Heart left ventricle (tissue), 16 donors: ENCODE results near the gene SLC9A3. TPM values are rescaled to one million over a fixed set of nuclear protein-coding genes. Genes with fewer than 3 reads are reported as not detected.
A peak's percentile ranks its signal among the peaks of the same experiment; 100 is the strongest.

Experiments
- ATAC-seq, 4 donors: fragments of 200-7000 bp; cut with Tn5 transposase; one replicate each; pipeline ENCODE4 v1.9.1; 2020 to 2022; ENCODE audit warnings: moderate library complexity in 4 of 4, mild to moderate bottlenecking in 3 of 4, moderate number of reproducible peaks in 1 of 4
- DNase-seq, 5 donors: peaks; one replicate each; pipeline ENCODE4 v3.0.0-alpha.2; 2020
- H3K27ac ChIP-seq, 12 donors: fragments of 200-600 bp; sonication (generic) in 4 of 12; one replicate each; pipeline versions ENCODE4 v1.5.0 to v1.8.0; 2016 to 2022; ENCODE audit warnings: mild to moderate bottlenecking in 2 of 12
- H3K27me3 ChIP-seq, 9 donors: fragments of 200-600 bp; sonication (generic) in 2 of 9; one replicate each; pipeline versions ENCODE4 v1.5.1 to v1.8.0; 2016 to 2022; ENCODE audit warnings: mild to moderate bottlenecking in 3 of 9
- H3K36me3 ChIP-seq, 9 donors: fragments of 200-600 bp; sonication (generic) in 2 of 9; one replicate each; pipeline versions ENCODE4 v1.5.0 to v1.8.0; 2018 to 2022; ENCODE audit warnings: mild to moderate bottlenecking in 2 of 9
- H3K4me1 ChIP-seq, 12 donors: fragments of 200-600 bp; sonication (generic) in 4 of 12; one replicate each; pipeline versions ENCODE4 v1.5.0 to v1.8.0; 2016 to 2022; ENCODE audit warnings: mild to moderate bottlenecking in 3 of 12
- H3K4me3 ChIP-seq, 12 donors: fragments of 200-600 bp; sonication (generic) in 4 of 12; one replicate each; pipeline versions ENCODE4 v1.5.0 to v1.8.0; 2017 to 2022; ENCODE audit warnings: mild to moderate bottlenecking in 9 of 12, moderate library complexity in 4 of 12
- H3K9me3 ChIP-seq, 12 donors: fragments of 200-600 bp; sonication (generic) in 4 of 12; one replicate each; pipeline versions ENCODE4 v1.5.0 to v1.8.0; 2016 to 2022; ENCODE audit warnings: mild to moderate bottlenecking in 1 of 12
- POLR2A ChIP-seq, 2 donors: fragments of 450-650 bp; IDR thresholded peaks; one replicate each; pipeline ENCODE4 v1.6.1; 2017; ENCODE audit warnings: antibody characterized with exemption in 2 of 2, mild to moderate bottlenecking in 2 of 2, moderate library complexity in 2 of 2
- WGBS, 4 donors: extraction: QIAGEN DNeasy Blood & Tissue Kit in 2 of 4; methylation state at CpG; one replicate each; pipeline versions ENCODE4 v1.1.5 to v1.1.7; 2013 to 2018; 5-methylcytosine and 5-hydroxymethylcytosine counted together
- intact Hi-C, 10 donors: fragments of 100-400 bp; cut with DNase I; formaldehyde crosslinking; loops; one replicate each; pipeline versions ENCODE4 v1.11.1 to v1.14.2; 2022
- polyA plus RNA-seq, 2 donors: library from polyadenylated mRNA; stranded (reverse); fragments of 200-250 nt; gene quantifications; one replicate each; pipeline ENCODE4 v1.2.3, GENCODE V29; 2013
- total RNA-seq, 9 donors: library from RNA; depleted of rRNA in 2 of 9; stranded (reverse); fragments of >200 nt in 2 of 9; fragmentation: NEBNext Ultra II Directional in 3 of 9; extraction: Animal tissue kit (Norgen Biotek cat#: 25700) in 3 of 9; gene quantifications; one replicate each; pipeline versions ENCODE4 v1.1.0 to v1.2.4, GENCODE V29; 2016 to 2023
- TF ChIP-seq, protein P1 (sequence below), 12 donors: fragments of 200-600 bp; sonication (generic) in 4 of 12; IDR thresholded peaks; one replicate each; pipeline versions ENCODE4 v1.5.0 to v1.8.0; 2018 to 2022; ENCODE audit warnings: antibody characterized with exemption in 12 of 12, mild to moderate bottlenecking in 5 of 12
- donor health status: ischemic (EF 13 %, LVEDD 7.1; RV severe dilation, severe dysfunction).
- donor health status: healthy with polysubstance abuse.
- donor health status: DM: no; HTN: yes; CAD: no.
- donor health status: DM: no; HTN: no; CAD: no.
- donor health status: ischemic (EF 25% LVEDD 6.9; RV normal size, moderate dysfunction).
- donor health status: ischemic (EF 25% LVEDD 5.7; RV mildly dilated, moderate dysfunction).
- donor health status: healthy.
- donor health status: DM: yes; HTN: yes; CAD: no.
- donor health status: ischemic (EF 35%, LVEDD 5.7; RV mildly dilated, moderate dysfunction).
- donor health status: nonischemic (EF 11% LVEDD 7.7; RV severe dilation, severe dysfunction).
- donor health status: DM: yes; HTN: yes; CAD: no.
- donor health status: PGD.
- donor health status: ischemic (EF 29% LVEDD 5.4; RV normal size, mild dysfunction).
- donor health status: nonischemic (EF 23%, LVEDD 6.1; RV moderate dilation, normal function).

The SLC9A3 gene
- total and polyA plus RNA-seq, 11 donors, result 0.50 to 3.8 (median 1.0) TPM

DNA sequence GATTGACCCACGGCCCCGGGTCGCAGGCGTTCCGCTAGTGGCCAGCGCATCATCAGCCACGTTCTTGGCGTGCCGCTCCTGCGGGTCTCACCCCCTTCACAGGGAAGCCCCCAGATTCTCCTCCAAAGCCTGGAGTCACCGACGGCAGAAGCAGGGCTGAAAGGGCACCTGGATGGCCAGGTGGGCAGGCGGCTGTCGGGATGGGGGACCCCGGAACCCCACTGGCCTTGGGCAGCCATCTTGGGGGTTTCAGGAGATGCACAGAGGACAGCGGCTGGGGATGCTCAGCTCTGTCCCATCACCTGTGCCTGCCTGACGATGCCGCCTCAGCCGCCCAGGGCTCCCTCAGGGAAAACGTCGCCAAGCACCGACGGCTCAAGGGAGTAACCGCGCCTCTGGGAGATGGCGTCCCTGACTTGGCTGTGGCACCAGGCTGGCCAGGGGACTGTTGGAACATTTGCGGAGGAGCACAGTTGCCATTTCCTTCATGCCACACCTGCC is 14.1 kb upstream of the SLC9A3 start:
- WGBS, 4 donors, result 91 to 96% (median 94%) methylated on average over 16 to 27 of the region's 27 CpGs
- no peaks in the 10 kb centered on the region for H3K36me3 ChIP-seq
- no peak overlapping the region for H3K27ac ChIP-seq
- ATAC-seq (no peak), DNase-seq (peak in 3 of 5 donors; percentile 13 to 44 (median 25))
- H3K27me3 ChIP-seq, result peaks cover 22 to 80% (median 52%) of the 10 kb centered on the region in 9 donors
- no peak overlapping the region for H3K4me3 ChIP-seq
- TF ChIP-seq, protein P1, sequence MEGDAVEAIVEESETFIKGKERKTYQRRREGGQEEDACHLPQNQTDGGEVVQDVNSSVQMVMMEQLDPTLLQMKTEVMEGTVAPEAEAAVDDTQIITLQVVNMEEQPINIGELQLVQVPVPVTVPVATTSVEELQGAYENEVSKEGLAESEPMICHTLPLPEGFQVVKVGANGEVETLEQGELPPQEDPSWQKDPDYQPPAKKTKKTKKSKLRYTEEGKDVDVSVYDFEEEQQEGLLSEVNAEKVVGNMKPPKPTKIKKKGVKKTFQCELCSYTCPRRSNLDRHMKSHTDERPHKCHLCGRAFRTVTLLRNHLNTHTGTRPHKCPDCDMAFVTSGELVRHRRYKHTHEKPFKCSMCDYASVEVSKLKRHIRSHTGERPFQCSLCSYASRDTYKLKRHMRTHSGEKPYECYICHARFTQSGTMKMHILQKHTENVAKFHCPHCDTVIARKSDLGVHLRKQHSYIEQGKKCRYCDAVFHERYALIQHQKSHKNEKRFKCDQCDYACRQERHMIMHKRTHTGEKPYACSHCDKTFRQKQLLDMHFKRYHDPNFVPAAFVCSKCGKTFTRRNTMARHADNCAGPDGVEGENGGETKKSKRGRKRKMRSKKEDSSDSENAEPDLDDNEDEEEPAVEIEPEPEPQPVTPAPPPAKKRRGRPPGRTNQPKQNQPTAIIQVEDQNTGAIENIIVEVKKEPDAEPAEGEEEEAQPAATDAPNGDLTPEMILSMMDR (IDR thresholded peaks at IDR 0.05), result no peak
- no peak for TF ChIP-seq POLR2A (IDR thresholded peaks at IDR 0.05)
- H3K9me3 ChIP-seq, result no peaks in the 10 kb centered on the region
- no peaks in the 10 kb centered on the region for H3K4me1 ChIP-seq
- intact Hi-C loops, result no loop called here

DNA sequence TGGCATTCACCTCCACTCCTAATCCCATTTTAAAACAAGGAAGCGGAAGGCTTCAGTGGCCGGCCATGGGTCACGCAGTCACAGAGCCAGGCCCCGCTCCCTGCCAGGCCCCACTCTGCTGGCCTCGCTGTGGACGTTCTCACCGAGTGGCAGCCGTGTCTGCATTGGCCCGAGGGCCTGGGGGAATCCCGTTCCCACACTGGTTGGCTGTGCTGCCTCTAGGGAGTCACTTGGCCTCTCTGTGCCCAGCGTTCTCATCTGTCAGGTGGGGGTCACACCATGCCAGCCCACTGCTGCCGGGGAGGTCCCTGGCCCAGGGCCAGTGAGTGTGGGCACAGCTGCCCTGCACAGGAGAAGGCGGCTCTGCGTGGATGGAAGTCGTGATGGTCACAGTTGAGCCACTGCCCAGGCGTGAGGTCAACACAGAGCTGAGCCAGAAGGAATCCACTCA is 13.4 kb upstream of the SLC9A3 start:
- H3K27me3 ChIP-seq, result peaks cover 24 to 87% (median 59%) of the 10 kb centered on the region in 9 donors
- no peak overlapping the region for H3K27ac ChIP-seq
- ATAC-seq (no peak), DNase-seq (peak in 3 of 5 donors; percentile 22 to 40 (median 22))
- no peak overlapping the region for H3K4me3 ChIP-seq
- H3K4me1 ChIP-seq, result no peaks in the 10 kb centered on the region
- WGBS, 4 donors, result 85 to 92% (median 88%) methylated on average over 16 of the region's 16 CpGs
- H3K9me3 ChIP-seq, result no peaks in the 10 kb centered on the region
- intact Hi-C loops, result no loop called here
- no peaks in the 10 kb centered on the region for H3K36me3 ChIP-seq
- TF ChIP-seq, protein P1 (IDR thresholded peaks at IDR 0.05), result no peak
- no peak for TF ChIP-seq POLR2A (IDR thresholded peaks at IDR 0.05)

DNA sequence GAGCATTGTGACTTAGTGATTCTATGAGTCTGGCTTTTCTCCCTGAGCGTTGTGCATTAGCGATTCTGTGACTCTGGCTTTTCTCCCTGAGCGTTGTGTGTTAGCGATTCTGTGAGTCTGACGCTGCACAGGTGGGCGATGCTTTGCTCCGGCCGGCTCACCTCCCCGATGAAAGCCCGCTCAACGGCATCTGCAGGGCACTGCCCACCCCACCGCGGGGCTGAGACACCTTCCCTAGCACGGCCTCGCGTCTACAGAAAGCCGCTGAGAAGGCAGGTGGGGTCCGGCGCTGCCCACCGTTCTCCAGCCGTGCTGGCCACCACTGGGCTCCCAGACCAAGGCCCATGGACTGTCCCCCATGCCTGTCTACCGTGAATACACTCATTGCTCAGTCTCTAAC is 12.8 kb upstream of the SLC9A3 start:
- no peak for ATAC-seq
- intact Hi-C loops, result no loop called here
- Histone ChIP-seq H3K36me3 (no peaks in the 10 kb centered on the region), H3K27me3 (peaks cover 26 to 87% (median 62%) of the 10 kb centered on the region in 9 donors), H3K4me3 (no peak overlapping the region), H3K4me1 (no peaks in the 10 kb centered on the region), H3K27ac (no peak overlapping the region), H3K9me3 (no peaks in the 10 kb centered on the region)
- DNase-seq, result peak in 2 of 5 donors; percentile 9 to 19
- TF ChIP-seq POLR2A (IDR thresholded peaks at IDR 0.05), result no peak
- TF ChIP-seq, protein P1 (IDR thresholded peaks at IDR 0.05), result no peak
- 82 to 86% (median 85%) methylated on average over 22 of the region's 22 CpGs for WGBS, 4 donors

DNA sequence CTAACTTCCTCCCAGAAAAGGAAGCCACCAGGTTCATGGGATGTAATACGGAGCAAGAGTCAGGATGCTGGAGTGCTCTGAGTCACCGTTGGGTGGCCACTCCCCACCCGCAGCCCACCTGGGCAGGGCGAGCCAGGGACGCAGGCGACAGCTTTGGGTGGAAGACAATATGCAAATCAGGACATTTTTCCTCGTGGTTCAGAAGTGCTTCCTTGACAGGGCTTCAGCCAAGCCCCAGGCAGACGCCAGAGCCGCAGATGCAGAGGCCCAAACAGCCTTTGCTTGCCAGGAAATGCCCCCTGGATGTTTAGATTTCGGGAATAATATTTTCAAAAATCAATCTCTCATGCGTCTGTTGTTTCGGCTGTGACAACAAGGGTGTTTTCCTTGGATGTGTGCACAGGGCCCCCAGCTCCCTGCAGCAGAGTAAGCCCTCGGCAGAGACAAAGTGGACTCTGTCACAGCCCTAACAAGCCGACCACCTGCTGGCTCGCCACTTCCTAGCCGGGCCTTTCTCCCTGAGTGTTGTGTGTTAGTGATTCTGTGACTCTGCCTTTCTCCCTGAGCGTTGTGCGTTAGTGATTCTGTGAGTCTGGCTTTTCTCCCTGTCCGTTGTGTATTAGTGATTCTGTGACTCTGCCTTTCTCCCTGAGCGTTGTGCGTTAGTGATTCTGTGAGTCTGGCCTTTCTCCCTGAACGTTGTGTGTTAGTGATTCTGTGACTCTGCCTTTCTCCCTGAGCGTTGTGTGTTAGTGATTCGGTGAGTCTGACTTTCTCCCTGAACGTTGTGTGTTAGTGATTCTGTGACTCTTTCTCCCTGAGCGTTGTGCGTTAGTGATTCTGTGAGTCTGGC is 11.8 kb upstream of the SLC9A3 start:
- Histone ChIP-seq H3K4me1 (peaks cover 0 to 7% (median 0%) of the 10 kb centered on the region in 12 donors), H3K9me3 (no peaks in the 10 kb centered on the region), H3K27ac (no peak overlapping the region), H3K27me3 (peaks cover 24 to 89% (median 66%) of the 10 kb centered on the region in 9 donors), H3K36me3 (no peaks in the 10 kb centered on the region), H3K4me3 (no peak overlapping the region)
- intact Hi-C loops, result no loop called here
- DNase-seq (peak in 3 of 5 donors; percentile 4 to 41 (median 15)), ATAC-seq (no peak)
- WGBS, 4 donors, result 61 to 70% (median 64%) methylated on average over 26 to 27 of the region's 27 CpGs
- TF ChIP-seq, protein P1 (IDR thresholded peaks at IDR 0.05), result no peak
- TF ChIP-seq POLR2A (IDR thresholded peaks at IDR 0.05), result no peak
